Progenitor cell of endocrine pancreas (in vitro differentiated cells): ENCODE measurements around the gene SIAH2. TPM values are rescaled to one million over a fixed set of nuclear protein-coding genes. Genes with fewer than 3 reads are reported as not detected.

Experiments
- DNase-seq: peaks from one replicate; pipeline ENCODE4 v3.0.0; 2021; ENCODE audit warnings: low spot score; ENCODE audit not compliant: unreplicated experiment
- H3K27ac Mint-ChIP-seq: 2 replicates; pipeline ENCODE4 v1.8.0; 2021; ENCODE audit warnings: mild to moderate bottlenecking, moderate library complexity, mixed read lengths
- H3K27me3 Mint-ChIP-seq: 2 replicates; pipeline ENCODE4 v1.8.0; 2021; ENCODE audit warnings: mixed read lengths
- H3K36me3 Mint-ChIP-seq: 2 replicates; pipeline ENCODE4 v1.8.0; 2022; ENCODE audit warnings: mixed read lengths; ENCODE audit not compliant: insufficient read depth
- H3K4me1 Mint-ChIP-seq: 2 replicates; pipeline ENCODE4 v1.8.0; 2021; ENCODE audit warnings: low read depth, mixed read lengths
- H3K4me3 Mint-ChIP-seq: 2 replicates; pipeline ENCODE4 v1.8.0; 2021; ENCODE audit warnings: low read depth, mild to moderate bottlenecking, moderate library complexity, mixed read lengths
- H3K9me3 Mint-ChIP-seq: 2 replicates; pipeline ENCODE4 v1.8.0; 2021; ENCODE audit warnings: low read depth, mixed read lengths
- total RNA-seq: library from RNA; stranded (reverse); gene quantifications from 2 replicates; pipeline ENCODE4 v1.2.1, GENCODE V29; 2021
- TF ChIP-seq, protein P1 (sequence below): fragments of 200-600 bp; sonication (generic); IDR thresholded peaks from one replicate; pipeline ENCODE4 v1.5.0; 2021; ENCODE audit warnings: antibody characterized with exemption, mild to moderate bottlenecking; ENCODE audit not compliant: unreplicated experiment

Gene SIAH2
- total RNA-seq, 1 donor from 2014 or later: 17.9 TPM

DNA sequence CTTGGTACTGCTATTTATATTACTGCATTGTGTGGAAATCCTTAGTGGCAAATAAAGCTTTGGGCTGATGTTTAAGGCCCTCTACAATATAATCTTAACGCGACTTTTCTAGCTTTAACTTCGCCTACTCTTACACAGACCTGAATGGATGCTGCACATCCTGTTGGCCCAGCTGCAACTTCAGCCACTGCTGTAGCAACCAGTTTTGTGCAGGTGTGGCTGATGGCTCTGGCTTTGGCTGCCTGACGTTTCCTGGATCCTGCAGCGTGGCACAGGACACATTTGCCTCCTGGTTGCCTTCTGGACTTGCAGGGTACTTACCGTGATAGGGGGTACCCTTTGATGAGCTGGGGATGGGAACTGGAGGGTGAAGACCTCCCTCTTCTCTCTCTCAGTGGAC is 39.0 kb downstream of the SIAH2 start:
- H3K4me3 Mint-ChIP-seq: no peak overlapping the region
- H3K27me3 Mint-ChIP-seq: no peaks in the 10 kb centered on the region
- TF ChIP-seq, protein P1, sequence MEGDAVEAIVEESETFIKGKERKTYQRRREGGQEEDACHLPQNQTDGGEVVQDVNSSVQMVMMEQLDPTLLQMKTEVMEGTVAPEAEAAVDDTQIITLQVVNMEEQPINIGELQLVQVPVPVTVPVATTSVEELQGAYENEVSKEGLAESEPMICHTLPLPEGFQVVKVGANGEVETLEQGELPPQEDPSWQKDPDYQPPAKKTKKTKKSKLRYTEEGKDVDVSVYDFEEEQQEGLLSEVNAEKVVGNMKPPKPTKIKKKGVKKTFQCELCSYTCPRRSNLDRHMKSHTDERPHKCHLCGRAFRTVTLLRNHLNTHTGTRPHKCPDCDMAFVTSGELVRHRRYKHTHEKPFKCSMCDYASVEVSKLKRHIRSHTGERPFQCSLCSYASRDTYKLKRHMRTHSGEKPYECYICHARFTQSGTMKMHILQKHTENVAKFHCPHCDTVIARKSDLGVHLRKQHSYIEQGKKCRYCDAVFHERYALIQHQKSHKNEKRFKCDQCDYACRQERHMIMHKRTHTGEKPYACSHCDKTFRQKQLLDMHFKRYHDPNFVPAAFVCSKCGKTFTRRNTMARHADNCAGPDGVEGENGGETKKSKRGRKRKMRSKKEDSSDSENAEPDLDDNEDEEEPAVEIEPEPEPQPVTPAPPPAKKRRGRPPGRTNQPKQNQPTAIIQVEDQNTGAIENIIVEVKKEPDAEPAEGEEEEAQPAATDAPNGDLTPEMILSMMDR: no peak

DNA sequence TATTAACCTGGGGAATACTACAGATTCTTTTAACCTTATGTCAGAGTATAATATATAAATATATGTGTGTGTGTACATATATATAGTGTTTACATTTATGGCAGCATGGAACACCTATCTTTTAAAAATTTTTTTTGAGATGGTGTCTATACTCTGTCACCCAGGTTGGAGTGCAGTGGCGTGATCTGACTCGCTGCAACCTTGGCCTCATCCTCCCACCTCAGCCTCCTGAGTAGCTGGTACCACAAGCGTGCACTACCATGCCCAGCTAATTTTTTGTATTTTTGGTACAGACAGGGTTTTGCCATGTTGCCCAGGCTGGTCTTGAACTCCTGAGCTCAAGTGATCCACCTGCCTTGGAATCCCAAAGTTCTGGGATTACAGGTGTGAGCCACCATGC is 40.7 kb downstream of the SIAH2 start:
- H3K4me1 Mint-ChIP-seq: peaks cover 2% of the 10 kb centered on the region
- H3K27ac Mint-ChIP-seq: no peak overlapping the region
- no peak overlapping the region for H3K4me3 Mint-ChIP-seq

More for the DNA sequence above, 39.0 kb downstream of the SIAH2 start:
- no peak for DNase-seq
- Mint-ChIP-seq H3K9me3 (no peaks in the 10 kb centered on the region), H3K36me3 (no peaks in the 10 kb centered on the region), H3K4me1 (peaks cover 2% of the 10 kb centered on the region), H3K27ac (no peak overlapping the region)

DNA sequence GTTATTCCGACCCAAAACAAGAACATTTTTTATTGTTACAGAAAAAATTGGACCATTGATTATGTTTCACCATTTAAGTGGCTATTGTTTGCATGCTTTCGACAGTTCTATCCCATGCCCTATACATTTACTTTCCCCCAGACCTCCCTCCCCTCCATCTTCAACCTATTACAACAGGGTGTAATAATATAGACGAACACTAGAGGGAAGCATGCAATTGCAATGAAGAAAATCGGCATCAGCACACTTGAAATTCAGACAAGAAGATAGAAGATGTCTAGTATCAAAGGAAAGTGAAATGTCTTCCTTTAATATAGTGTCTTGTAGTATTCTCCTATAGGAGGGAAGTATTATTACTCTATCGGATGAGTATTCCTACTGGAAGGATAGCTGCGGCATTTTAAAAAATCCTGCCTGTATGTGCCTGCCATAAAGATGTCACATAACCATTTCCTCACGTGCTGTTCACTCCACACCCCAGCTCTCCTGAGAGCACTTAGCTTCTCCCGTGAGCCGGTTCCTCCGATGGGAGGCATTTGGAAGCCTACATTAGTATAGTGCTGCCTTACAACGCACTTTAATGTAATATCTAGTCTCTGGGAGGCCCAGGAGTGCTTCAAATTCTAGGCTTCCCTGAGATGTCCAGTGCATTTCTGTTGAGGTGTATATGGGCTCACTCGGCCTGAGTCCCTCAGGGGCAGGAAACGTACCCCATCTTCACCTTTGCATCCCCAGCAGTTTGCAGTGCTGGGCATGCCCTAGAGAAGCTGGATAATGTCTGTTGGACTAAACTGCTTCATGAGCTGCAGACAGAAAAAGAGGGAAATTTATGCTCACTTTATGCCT is 41.5 kb downstream of the SIAH2 start:
- Mint-ChIP-seq H3K27me3 (no peaks in the 10 kb centered on the region), H3K9me3 (no peaks in the 10 kb centered on the region), H3K4me3 (no peak overlapping the region), H3K36me3 (no peaks in the 10 kb centered on the region), H3K27ac (no peak overlapping the region), H3K4me1 (peaks cover 2% of the 10 kb centered on the region)
- DNase-seq: no peak
- TF ChIP-seq, protein P1: peak; percentile 82

More for the DNA sequence above, 40.7 kb downstream of the SIAH2 start:
- Mint-ChIP-seq H3K27me3 (no peaks in the 10 kb centered on the region), H3K9me3 (no peaks in the 10 kb centered on the region), H3K36me3 (no peaks in the 10 kb centered on the region)
- no peak for DNase-seq
- TF ChIP-seq, protein P1: no peak

DNA sequence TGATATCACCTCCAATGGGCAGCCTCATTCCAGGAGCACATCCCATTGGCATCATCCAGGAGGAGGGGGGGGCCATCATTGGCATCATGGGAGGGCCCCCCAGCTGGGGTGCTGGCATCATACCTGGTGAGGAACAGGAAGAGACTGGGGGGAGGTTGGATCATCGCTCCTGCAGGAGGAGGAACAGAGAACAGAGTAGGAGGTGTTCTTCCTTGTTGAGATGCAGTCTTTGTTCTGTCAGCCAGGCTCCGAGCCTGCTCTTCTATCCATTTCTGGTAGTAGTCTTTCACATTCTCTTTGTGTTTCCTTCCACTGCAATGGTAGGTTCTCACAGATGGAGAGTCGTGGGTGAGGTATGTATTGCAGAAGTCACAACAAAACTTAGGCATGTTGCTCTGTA is 42.5 kb downstream of the SIAH2 start:
- H3K4me3 Mint-ChIP-seq: no peak overlapping the region
- no peak for DNase-seq
- no peaks in the 10 kb centered on the region for H3K9me3 Mint-ChIP-seq
- H3K4me1 Mint-ChIP-seq: peaks cover 2% of the 10 kb centered on the region
- TF ChIP-seq, protein P1: no peak
- H3K27ac Mint-ChIP-seq: no peak overlapping the region
- H3K27me3 Mint-ChIP-seq: no peaks in the 10 kb centered on the region
- no peaks in the 10 kb centered on the region for H3K36me3 Mint-ChIP-seq

DNA sequence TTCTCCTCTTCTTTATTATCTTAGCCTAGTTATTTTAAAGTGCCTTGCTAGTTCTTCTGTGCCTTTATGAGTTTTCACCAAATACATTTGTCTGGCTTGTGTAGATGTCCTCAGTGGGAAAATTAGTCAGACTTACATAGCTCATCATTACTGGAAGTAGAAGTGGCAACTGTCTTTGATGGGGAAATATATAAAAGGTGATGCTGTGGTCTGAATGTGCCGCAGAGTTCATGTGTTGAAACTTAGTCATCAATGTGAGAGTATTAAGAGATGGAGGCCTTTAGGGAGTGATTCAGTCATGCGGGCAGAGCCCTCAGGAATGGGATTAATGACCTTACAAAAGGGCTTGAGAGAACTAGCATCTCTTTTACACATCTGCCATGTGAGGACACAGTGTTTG is 52.9 kb downstream of the SIAH2 start:
- Mint-ChIP-seq H3K4me3 (no peak overlapping the region), H3K27ac (no peak overlapping the region), H3K27me3 (no peaks in the 10 kb centered on the region), H3K4me1 (no peaks in the 10 kb centered on the region), H3K9me3 (peaks cover 43% of the 10 kb centered on the region), H3K36me3 (peaks cover 46% of the 10 kb centered on the region)
- TF ChIP-seq, protein P1: no peak
- no peak for DNase-seq
